ENCODE results near the gene OR14I1.

The OR14I1 gene

DNA sequence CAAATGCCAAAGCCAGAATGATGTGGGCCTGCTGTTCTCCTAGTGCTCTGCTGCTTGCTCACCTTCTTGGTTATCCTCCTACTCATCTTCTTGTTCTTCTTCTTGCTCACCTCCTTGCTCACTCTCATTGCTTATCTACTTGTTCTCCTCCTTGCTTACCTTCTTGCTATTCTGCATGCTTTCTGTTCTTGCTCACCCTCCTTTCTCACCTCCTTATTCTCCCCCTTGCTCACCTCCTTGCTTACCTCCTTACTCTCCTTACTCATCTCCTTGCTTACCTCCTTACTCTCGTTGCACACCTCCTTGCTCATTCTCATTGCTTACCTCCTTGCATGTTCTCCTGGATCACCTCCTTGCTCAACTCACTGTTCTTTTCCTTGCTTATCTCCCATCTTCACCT lies at the start of gene OR14I1:
TSS of gene OR14I1 (minus strand) at position 53 of the 400 bp plus-strand sequence.
- DNase-seq (ENCODE audit: low spot score) = no peak

- DNase-seq (ENCODE audit: low spot score) = no peak
Observed at GRCh38 chr1:248751635-248752034, 49.1 kb upstream of the OR14I1 start.

DNA sequence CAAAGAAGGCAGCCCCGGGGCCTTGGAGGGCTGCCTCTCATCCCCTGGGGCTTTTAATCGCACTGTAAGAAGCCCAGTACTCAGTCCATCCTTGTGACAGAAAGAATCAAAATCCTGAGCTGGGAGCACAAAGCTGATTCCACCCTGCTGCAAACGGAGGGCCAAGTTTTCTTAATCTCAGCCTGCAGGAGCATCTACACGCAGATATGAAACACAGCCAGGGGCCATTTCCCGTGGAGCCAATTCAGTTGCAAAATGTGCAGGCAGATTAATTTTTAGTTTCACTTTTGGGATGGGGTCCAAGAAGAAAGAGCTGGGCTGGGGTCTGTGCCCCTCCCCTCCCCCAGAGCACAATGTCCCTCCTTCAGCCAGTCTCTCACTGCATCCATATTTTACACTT lies 48.6 kb upstream of the OR14I1 start:
- no peak for DNase-seq (ENCODE audit: low spot score)

DNA sequence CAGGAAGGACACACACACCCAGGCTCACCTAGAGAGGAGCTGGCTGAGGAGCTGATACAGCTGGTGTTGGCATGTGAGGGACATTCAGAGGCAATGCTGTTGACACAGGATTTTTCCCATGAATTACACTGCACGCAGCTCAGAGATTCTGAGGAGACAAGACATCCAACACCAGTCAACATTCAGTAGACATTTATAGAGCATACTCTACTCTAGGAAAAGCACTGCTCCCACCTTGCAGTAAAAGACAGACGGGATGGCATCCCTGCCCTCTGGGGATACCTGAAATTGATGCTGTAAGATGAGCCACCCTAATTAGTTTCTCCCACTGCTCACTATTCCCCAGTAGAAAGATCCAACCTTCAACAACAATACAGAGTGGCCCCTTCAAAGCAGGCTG lies 47.9 kb upstream of the OR14I1 start:
- DNase-seq (ENCODE audit: low spot score) = no peak

DNA sequence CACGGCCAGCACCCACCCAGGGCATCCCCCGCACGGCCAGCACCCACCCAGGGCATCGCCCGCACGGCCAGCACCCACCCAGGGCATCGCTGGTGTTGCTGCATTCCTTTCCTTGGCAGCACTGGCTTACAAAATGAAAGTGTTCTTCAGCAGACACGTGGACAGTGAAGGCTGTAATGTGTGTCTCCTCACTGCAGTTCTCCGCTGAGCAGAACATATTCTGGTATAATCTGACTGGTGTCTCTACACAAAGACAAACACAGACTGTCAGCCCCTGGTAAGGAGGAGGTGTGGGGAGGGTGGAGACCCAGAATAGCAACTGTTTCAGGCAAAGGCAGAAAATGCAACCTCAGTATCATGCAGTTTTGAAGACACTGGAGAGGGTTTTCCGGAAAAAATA lies 45.6 kb upstream of the OR14I1 start:
- no peak for DNase-seq (ENCODE audit: low spot score)

GRCh38 chr1:248740876-248741275 lies 38.3 kb upstream of the OR14I1 start:
- DNase-seq (ENCODE audit: low spot score) = no peak

DNA sequence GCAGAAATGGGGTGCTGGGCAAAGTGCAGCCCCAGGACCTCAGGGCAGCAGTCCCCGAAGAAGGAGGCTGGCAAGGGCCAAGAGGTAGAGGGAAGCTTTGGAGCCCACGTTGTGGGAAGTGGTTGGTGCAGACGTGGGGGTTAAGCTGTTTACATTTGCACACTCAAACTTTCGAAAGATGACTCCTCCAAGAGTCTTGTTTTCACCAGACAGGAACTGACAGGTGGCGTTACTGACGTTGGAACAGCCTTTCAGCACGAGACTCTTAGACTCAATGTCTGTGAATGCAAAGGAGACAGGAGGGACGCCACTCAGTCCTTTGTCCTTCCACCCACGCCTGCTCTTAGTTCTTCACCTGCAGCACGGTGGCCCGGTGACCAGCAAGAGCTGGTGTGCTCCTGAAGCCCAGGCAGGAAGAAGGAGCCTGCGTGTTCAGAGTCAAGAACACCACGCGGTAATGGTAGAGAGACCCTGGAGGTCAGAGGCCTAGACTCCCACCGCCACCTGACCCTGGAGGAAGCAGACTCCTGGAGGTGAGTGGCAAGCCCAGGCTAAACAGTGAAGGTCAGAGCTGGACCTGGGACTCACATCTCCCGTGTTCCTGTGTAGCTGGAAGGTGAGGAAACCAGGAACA lies 37.1 kb upstream of the OR14I1 start:
- no peak for DNase-seq (ENCODE audit: low spot score)

DNA sequence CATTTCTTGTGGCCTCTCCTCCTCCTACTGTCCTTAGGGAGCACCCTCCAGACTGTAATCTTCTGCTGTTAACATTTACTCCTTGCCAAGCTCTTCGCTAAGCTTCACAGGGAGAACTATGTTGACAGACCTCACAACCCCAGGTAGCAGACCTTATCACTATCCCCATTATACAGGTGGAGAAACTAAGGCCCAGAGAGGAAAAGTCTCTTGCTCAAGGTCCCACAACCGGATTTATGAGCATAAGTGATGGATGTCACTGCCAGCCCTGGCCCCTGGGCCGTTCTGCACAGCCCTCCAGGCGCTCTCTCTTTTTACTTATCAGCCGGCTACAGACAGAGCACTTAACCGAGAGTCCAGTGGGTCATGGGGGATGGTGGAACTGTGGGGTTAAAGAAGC lies 34.9 kb upstream of the OR14I1 start:
- no peak for DNase-seq (ENCODE audit: low spot score)

- no peak for DNase-seq (ENCODE audit: low spot score)
Observed at GRCh38 chr1:248736977-248737376, 34.4 kb upstream of the OR14I1 start.

DNA sequence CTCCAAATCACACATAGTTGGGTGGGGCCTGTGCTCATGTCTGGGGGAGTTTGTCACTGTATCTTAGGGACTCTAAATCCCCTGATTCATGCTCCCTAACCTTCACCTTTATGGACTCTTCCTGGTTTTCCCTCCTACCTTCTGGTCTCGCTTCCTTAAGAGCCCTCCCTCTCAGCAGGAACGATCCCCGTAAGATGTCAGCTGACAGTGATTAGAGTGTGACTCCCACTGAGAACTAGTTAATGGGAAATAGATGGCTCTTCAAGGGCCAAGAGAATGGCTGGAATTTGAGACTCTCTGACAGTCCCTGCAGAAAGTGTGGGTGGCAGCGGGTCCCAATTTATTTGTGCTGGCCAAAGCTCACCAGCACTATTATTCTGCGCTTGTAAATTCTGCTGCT lies 31.0 kb upstream of the OR14I1 start:
- no peak for DNase-seq (ENCODE audit: low spot score)

- DNase-seq (ENCODE audit: low spot score) = no peak
Observed at GRCh38 chr1:248730507-248731335, 28.2 kb upstream of the OR14I1 start.

GRCh38 chr1:248714248-248714647 lies 11.7 kb upstream of the OR14I1 start:
- no peak for DNase-seq (ENCODE audit: low spot score)

- no peak for DNase-seq (ENCODE audit: low spot score)
Observed at GRCh38 chr1:248710305-248710900, 7.8 kb upstream of the OR14I1 start.

- no peak for DNase-seq (ENCODE audit: low spot score)
Observed at GRCh38 chr1:248704606-248705005, 2.0 kb upstream of the OR14I1 start.

DNA sequence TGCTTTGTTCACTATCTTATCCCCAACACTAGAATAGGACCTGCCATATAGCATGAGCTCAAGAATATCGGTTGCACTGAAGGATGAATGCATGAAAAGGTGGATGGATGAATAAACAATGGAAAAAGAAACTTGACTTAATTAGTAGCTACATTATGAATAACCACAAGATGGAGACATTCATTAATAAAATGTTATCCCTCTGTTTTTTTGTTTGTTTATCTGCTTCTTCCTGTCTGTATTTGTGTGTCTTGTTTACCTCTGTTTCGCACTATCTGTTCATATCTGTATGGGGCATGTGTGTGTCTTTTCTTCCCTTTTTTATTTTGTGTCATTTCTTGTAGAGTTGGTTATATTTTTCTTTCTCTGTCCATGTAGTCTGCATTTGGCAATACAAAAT lies 1.1 kb upstream of the OR14I1 start:
- DNase-seq (ENCODE audit: low spot score) = no peak

DNA sequence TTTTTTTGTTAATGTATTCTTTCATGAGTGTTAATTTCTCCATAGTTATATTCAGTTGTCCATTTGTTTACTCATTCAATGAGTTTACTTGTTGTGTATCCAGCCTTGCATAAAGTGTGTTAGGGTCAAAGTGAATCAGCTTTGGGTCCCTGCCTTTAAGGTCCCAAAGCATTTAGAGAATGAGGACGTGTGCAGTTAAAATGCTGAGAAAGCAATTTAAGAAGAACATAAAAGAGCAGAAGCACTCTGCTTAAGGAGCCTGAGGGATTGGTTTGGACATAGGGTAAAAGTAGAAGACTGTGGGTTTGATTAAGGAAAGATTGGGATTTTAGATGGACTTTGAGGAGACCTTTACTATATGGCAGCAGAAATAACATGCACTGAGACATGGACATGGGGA lies 3.5 kb downstream of the OR14I1 start:
- DNase-seq (ENCODE audit: low spot score) = no peak

GRCh38 chr1:248697907-248698306 lies 4.7 kb downstream of the OR14I1 start:
- DNase-seq (ENCODE audit: low spot score) = no peak

DNA sequence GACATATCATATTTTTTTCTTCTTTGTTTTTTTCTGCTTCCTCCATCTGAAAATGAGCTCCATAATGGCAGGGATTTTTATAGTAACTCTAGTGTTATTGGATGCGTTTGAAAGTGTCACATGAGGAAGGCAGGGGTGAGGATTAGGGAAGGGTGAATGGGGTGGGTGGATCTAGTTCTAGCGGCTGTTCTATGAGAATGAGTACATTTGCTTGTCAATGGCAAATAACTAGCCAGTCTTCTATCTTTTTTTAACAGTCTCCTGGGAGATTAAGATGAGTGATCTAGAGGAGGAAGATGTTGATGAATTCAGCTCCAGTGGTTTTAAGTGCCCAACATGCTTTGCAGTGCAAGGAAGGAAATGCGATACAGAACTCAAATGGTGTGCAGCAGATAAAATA lies 5.8 kb downstream of the OR14I1 start:
- no peak for DNase-seq (ENCODE audit: low spot score)

GRCh38 chr1:248696261-248696660 lies 6.3 kb downstream of the OR14I1 start:
- no peak for DNase-seq (ENCODE audit: low spot score)

DNA sequence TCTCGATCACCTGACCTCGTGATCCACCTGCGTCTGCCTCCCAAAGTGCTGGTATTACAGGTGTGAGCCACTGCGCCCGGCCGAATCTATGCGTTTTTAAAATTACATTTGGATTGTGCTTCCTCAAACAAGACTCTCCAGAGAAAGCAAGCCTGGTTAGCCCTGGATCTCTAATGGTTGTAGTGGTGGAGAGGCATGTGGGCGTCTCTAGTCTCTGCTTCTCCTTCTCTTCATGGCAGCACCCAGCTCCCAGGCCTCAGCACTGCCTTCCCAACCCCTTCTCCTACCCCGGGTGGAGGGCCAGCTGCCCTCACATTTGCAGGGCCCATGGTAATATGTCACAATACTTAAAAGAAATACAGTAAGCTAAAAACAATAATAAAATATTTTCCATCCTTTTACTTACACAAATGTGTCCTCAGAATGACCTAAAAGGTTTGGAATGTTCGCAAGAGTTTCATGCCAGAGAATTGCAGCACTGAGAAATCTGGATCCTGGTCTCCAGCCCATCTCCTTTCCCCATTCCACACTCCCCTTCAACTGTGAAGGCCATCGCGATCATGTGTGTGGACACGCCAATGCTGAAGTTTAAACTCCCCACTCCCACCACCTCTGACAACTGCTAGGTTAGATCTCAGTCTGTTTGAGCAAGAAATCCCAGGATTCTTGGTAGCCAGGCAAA lies 7.0 kb downstream of the OR14I1 start:
- DNase-seq (ENCODE audit: low spot score) = no peak

GRCh38 chr1:248691567-248692155 lies 10.9 kb downstream of the OR14I1 start:
- no peak for DNase-seq (ENCODE audit: low spot score)

DNA sequence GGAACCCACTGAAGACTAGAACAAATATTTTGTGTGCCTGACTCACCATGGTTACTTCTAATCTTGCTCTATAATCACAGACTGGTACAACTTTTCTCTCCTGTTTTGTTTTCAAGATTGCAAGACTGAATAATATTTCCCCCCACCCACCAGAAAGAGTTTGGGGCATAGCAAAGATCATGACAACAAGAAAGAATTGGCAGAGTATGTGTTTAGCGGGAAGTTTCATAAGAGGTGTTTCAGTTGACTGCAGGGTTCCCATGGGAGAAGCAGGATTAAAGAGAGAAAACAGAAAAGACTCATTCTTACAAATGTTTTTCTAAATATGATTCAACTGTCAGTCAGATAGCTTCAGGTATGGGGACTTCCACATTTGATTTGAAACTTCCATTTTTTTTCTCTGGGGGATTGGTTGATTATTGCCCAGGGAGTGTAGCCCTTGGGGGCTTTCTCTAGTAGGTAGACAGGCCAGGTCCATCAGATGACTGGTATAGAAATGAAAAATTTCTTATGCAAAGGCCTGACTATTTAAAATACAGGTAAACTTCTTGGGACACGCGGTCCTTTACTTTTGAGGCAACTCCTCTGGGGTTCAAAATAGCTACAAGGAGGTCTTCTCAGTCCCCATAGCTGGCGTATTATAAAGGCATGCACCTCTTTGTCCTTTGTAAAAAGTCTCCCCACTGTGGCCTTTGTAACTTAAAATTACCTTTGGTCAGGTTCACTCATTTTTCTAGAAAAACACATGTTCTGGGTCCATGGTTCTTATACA lies 13.9 kb downstream of the OR14I1 start:
- no peak for DNase-seq (ENCODE audit: low spot score)
